Testis (tissue), 2 donors: ENCODE data around the gene KRT15.

Source experiments
- CTCF ChIP-seq, 3 experiments: fragments of 450-650 bp in 2 of 3; fragments of 200-600 bp in 1 of 3; sonication (generic) in 1 of 3; IDR thresholded peaks; one replicate each; pipeline ENCODE4 v1.5.1; 2016 to 2019; ENCODE audit warnings: antibody characterized with exemption in 3 of 3, mild to moderate bottlenecking in 2 of 3, moderate library complexity in 1 of 3
- POLR2A ChIP-seq: fragments of 450-650 bp; IDR thresholded peaks from one replicate; pipeline ENCODE4 v1.6.1; 2017; ENCODE audit warnings: antibody characterized with exemption, mild to moderate bottlenecking, moderate library complexity

DNA sequence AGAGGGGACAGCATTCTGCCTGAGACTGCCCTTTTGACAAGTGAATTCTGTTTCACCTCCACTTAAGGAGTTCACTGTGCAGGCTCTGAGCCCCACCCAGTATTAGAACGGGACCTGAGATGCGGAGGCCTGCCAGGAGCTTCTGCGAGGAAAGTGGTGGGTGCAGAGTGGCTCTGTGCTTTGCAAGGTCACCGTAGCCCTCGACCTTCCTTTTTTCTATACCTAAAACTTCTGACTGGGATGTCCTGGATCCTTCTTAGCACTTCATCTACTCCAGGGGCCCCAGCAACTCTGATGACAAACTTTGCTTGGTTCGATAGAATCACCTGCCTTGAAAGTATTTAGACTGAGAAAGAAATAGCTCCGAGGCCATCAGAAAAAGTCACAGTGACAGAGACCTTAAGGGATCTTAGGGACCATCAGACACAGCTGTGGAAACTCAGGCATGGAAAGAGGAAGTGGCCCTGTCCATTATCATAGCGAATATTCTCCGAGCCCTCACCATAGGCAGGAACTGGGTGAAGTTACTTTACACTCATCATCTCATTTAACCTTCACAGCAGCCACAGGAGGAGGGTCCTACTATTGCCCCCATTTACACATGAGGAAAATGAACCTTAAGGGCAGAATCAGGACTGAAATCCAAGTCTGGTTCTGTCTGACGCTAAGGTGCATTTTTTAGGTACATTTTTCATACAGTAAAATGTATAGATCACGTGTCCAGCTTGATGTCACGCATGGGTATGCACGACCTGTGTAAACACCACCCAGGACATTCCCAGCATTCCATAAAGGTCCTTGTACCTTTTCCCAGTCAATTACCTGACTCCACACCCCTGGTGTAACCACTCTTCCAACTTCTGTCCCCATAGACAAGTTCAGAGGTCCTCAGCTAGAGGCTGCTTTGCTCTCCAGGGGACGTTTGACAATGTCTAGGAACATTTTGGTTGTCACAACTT is 12.6 kb downstream of the KRT15 start:
- TF ChIP-seq CTCF (IDR thresholded peaks at IDR 0.05) (no peak), POLR2A (no peak)
